GM19452 (cell line): ENCODE data around the gene GIT1.
"Not testable (repeated sequence)": the region's sequence is repeated elsewhere in the genome, so short reads cannot be mapped to it uniquely, and the experiment has no call there.

ENCODE experiments used
- ATAC-seq: cut with Tn5 transposase; IDR thresholded peaks from one replicate; pipeline ENCODE4 v1.9.1; 2021; ENCODE audit not compliant: unreplicated experiment

Gene GIT1

DNA sequence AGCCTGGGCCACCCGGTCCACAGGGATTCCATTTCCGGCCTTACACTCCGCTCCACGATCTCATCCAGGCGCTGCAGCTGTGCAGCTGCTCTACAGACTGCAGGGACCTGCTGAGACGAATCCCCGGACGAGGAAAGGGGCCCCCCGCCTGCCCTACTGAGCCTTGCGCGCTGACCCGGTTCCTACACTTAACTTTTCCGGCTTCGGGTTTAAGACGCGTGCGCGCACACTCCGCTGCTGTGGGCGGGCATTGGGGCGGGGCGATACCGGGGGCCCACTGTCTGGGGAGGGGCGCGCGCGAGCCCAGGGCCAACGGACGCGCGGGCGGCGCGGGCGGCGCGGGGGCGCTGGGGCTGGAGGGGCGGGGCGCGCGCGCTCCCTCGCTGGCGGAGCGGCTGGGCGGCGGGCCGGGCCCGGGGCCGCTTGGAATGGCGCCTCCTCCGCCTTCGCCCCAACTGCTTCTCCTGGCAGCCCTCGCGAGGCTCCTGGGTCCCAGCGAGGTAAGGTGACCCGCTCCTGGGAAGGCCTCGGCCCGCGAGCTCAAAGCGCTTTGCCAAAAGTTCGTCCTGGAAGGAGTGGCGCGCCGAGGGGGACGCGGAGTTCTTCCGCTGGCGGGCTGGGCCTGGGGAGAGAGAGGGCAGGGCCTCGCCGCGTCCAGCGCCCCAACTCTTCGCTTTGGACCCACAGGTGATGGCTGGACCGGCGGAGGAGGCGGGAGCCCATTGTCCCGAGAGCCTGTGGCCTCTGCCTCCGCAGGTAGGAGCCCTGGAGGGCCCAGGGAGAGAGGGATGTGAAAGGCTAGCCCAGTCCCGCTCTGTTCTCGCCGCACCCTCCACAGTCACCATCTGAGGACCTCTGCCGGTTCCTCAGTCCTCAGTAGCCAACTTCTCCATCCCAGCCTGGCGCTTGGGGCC lies 20.9 kb downstream of the GIT1 start, which contains the start of gene TP53I13:
TP53I13 (plus strand) TSS at position 371 of the 914 bp plus-strand sequence; CDS start at position 429, 58 bp downstream.
- ATAC-seq: no peak

- ATAC-seq: no peak
Measured at GRCh38 chr17:29567554-29568330, 21.7 kb downstream of the GIT1 start.

DNA sequence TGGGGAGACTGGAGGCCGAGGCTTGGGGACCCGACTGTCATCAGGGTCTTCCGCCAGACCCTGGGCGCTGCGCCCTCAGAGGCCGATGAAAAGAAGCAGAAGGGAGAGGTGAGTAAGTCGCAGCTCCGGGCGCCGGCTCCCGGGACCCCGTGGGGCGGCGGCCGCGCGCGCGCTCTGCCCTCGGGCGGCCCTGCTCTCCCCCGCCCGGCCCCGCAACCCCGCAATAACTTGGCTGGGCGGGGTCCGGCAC lies 22.2 kb downstream of the GIT1 start:
- no peak for ATAC-seq

DNA sequence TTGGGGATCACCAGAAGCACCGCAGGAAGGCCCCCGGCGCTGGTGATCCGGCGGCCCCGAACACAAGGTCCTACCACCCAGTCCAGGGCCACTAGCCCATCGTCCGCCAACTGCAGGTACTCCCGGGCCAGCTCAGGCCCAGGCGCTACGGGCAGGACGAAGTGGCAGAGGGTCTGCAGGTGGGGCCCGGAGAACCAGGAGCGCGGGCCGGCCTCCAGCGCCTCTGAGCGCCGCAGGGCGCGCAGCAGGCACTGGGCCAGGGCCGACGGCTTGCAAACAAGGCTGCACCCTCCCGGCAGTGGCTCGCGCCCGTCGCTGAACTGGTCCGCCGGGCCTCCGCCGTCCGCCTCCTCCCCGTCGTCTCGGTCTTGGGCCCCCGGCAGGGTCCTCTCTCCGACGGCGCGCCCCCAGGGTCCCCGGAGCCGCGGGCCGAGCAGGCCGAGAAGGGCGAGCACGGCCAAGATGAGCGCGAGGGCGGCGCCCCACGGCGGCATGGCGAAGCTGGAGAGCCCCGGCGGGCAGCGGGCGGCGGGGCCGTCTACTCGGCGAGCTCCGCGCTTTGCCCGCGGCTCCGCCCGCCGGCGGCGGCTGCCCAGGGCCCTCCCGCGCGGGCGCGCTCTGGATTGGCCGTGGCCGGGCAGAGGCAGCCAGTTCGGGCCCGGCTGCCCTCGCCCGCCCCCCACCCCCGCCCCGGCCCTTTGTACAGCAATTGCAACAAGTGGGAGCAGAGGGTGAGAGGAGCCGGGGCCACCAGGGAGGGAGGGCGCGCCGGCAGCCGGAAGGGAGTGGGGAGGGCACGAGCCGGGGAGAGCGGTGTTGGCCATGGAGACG lies 22.8 kb downstream of the GIT1 start, which contains the start of gene ABHD15:
ABHD15 (minus strand) TSS at position 565 of the 831 bp plus-strand sequence; CDS start at position 494, 71 bp downstream.
- no peak for ATAC-seq

- ATAC-seq: no peak
Measured at GRCh38 chr17:29565643-29566472, 23.6 kb downstream of the GIT1 start.

DNA sequence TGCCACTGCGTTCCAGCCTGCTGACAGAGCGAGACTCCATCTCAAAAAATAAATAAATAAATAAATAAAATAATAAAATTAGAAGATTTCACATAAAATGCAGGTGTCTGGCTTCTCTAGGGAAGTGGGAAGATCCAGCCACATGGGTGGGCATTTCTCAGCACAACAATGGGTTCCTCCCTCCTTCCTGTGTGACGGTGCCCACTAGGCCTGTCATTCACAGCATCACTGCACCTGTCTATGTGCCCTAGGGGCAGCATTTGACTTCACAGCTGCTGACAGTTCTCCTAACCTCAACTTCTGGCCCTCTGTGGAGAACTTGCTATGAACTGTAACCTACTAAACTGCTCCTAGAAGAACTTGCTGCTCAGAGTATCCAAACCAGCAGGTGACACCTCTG lies 25.6 kb downstream of the GIT1 start:
- ATAC-seq: no peak

DNA sequence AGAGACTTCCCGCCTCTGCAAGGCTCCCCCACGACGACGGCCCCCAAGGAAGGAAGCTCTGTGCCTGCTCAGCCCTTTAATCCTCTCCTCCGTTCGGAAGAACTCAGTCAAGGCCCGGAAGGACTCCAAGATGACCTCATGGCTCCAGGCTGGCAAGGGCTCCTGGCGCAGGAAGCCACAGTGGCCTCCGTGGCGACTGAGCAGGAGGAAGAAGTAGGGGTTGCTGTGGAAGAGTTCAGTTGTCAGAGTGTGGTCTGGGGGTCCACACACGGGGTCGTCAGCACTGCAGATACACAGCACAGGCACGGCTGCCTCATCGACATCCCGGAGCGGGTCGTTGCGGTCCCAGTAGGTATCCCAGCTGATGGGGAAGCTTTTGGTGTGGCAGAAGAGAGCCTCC lies 26.8 kb downstream of the GIT1 start:
- no peak for ATAC-seq

DNA sequence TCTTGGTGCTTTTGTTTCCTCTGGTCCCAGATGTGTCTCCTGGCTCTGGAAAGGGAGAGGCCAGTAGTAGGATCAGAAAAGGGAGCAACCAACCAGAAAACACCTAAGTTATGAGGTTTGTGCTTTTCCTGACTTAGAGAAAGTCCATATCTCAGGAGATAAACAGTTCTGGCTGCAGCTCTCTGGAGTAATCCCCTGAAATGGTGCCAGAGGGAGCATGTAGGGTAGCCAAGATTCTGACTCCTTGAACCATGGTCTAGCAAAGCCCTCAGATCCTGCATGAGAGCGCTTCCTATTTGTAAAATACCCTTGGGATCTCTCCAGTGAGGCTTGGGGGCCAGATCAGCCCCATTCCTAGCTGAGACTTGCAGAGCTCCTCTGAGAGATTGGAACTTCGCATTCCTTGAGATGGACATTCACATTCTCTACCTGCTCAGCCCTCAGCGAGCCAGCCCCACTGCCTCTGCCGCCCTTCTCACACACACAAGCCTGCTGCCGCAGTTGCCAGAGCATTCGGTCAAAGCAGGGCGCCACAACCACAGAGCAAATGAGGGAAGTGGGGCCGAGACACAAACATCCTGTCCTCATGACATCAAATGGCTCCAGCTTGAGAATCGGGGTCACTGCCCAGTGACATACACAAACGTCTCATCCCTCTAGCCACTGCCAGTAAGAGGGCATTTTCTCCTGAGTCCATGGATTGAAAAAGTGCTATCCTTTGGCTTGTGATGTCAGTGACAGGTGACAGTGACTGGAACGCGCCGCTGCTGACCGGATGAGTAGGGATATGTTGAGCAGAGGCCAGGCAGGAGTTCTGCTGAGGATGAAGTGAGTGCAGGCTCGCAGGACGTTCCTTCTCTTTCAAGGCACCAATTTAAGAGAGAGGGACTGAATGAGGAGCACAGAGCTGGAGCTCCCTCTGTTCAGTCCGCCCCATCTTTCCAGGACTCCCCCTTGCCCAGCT lies 27.6 kb downstream of the GIT1 start:
- ATAC-seq: no peak

- ATAC-seq: no peak
Measured at GRCh38 chr17:29560316-29560715, 29.1 kb downstream of the GIT1 start.

DNA sequence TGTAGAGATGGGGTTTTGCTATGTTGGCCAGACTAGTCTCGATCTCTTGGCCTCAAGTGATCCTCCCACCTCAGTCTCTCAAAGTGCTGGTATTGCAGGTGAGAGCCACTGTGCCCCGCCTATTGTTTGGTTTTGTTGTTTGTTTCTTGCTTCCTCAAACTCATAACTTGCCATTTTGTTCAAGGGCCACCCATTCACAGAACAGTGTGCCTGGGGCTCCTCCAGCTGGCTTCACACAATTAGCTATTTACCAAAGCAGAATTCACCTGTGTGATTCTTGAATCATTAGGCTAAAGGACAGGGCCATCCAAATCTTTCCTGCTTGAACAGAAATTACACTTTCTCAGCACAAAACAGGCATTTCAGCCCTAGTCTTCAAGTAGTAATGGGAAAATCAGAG lies 29.8 kb downstream of the GIT1 start:
- no peak for ATAC-seq

GRCh38 chr17:29558139-29558538 lies 31.3 kb downstream of the GIT1 start:
- not testable (repeated sequence) for ATAC-seq

DNA sequence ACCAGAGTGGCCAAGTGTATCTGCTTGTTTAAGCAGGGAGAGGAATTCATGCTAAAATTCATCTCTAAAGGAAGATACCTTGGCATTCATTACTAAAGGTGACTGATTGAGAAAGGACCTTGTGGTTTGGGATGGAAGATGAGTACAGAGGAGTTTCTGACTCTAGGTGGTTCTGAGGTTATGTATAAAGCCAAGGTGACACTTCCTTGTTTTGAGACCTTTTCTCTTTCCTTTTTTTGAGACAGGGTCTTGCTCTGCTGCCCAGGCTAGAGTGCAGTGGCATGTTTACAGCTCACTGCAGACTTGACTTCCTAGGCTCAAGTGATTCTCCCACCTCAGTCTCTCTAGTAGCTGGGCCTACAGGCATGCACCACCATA lies 31.7 kb downstream of the GIT1 start:
- no peak for ATAC-seq

DNA sequence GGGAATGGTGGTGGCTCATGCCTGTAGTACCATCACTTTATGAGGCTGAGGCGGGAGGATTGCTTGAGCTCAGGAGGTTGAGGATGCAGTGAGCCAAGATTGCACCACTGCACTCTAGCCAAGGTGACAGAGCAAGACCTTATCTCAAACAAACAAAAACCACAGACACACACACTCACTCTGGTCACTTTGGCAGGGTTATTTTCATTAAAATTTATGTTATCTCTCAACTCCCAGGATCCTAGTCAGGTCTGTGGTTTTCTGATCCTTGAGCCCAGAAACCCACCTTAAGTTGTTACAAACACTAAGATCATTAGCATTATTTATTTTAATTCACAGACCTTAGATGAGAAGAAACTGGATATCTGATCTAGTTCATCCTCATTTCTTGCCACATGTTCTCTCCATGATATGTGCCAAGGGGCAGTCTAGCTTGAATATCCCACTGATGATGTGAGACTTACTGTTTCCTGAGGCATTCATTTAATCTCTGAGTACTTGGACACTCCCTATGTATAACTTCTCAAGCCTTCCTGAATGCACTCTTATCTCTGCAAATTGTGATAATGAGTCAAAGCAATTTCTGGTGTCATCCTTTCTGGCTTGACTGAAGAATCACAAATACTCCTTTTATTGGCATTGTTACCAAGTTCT lies 32.2 kb downstream of the GIT1 start:
- no peak for ATAC-seq

DNA sequence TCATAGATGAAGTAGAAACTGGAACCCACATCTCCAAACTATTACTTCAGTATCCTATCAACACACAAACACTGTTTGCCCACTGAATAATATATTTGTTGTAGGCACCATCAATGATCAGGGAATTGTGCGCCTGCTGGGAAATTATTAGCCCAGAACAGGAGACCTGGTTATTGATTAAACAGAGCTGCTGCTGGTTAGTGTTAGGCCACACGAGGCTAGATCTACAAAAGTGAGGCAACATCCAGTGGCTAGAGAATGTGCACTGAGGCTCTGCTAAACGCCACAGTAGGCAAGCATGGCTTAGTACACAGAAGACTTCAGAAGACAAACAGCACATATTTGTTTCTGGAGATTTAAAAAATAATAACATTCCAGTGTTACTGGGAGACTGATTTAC lies 33.6 kb downstream of the GIT1 start:
- ATAC-seq: no peak

- ATAC-seq: no peak
Measured at GRCh38 chr17:29549177-29549923, 40.1 kb downstream of the GIT1 start.

- ATAC-seq: no peak
Measured at GRCh38 chr17:29546830-29547229, 42.6 kb downstream of the GIT1 start.

GRCh38 chr17:29546085-29546484 lies 43.4 kb downstream of the GIT1 start:
- no peak for ATAC-seq

- no peak for ATAC-seq
Measured at GRCh38 chr17:29544066-29544465, 45.4 kb downstream of the GIT1 start.
